CD4-positive, alpha-beta T cell (primary cell): ENCODE data around the gene SIMC1. TPM values are rescaled to one million over a fixed set of nuclear protein-coding genes. Genes with fewer than 3 reads are reported as not detected.
"Not testable (repeated sequence)": the region's sequence is repeated elsewhere in the genome, so short reads cannot be mapped to it uniquely, and the experiment has no call there.

Source experiments
- ATAC-seq: fragments of 200-7000 bp; cut with Tn5 transposase; one replicate; pipeline ENCODE4 v1.10.0; 2022; ENCODE audit warnings: mild to moderate bottlenecking; ENCODE audit not compliant: poor library complexity
- CTCF ChIA-PET: fragments of 350-600 bp; sonication (Branson Sonifier 250); formaldehyde crosslinking; loops from one replicate; lab custom pipeline; 2021; ENCODE audit warnings: antibody characterized with exemption, inconsistent platforms; lab: Charles Lee
- POLR2A ChIA-PET: fragments of 350-600 bp; sonication (Branson Sonifier 250); formaldehyde crosslinking; loops from one replicate; lab custom pipeline; 2021; ENCODE audit warnings: antibody characterized with exemption, inconsistent platforms; lab: Charles Lee
- DNase-seq, 14 experiments: peaks; one replicate each; pipeline ENCODE4 v3.0.0-alpha.2; 2013 to 2020; ENCODE audit warnings: mixed read lengths in 2 of 14
- H3K27ac ChIP-seq, 2 donors: one replicate each; pipeline versions ENCODE4 v1.5.1 to v1.7.0; 2013; ENCODE audit warnings: low read length in 2 of 2, low read depth in 1 of 2, mild to moderate bottlenecking in 1 of 2
- H3K27me3 ChIP-seq, 2 experiments: 1 replicate in 1 of 2; 2 replicates in 1 of 2; pipeline versions ENCODE4 v1.6.1 to v1.7.0; 2013; ENCODE audit warnings: low read length in 2 of 2, control low read depth in 1 of 2, mild to moderate bottlenecking in 1 of 2, moderate library complexity in 1 of 2; ENCODE audit not compliant: insufficient read depth in 2 of 2, control insufficient read depth in 1 of 2
- H3K36me3 ChIP-seq: one replicate; pipeline ENCODE4 v1.6.1; 2013; ENCODE audit warnings: low read length, control low read depth; ENCODE audit not compliant: insufficient read depth
- H3K4me1 ChIP-seq: one replicate; pipeline ENCODE4 v1.6.1; 2013; ENCODE audit warnings: low read length, control low read depth; ENCODE audit not compliant: insufficient read depth
- H3K4me3 ChIP-seq: one replicate; pipeline ENCODE4 v1.5.1; 2013; ENCODE audit warnings: mild to moderate bottlenecking, low read length, moderate library complexity
- H3K9me3 ChIP-seq, 2 experiments: 1 replicate in 1 of 2; 2 replicates in 1 of 2; pipeline versions ENCODE4 v1.6.1 to v1.7.0; 2013; ENCODE audit warnings: low read length in 2 of 2, mild to moderate bottlenecking in 2 of 2, control low read depth in 1 of 2, moderate library complexity in 1 of 2; ENCODE audit not compliant: control insufficient read depth in 1 of 2, insufficient read depth in 1 of 2
- H3K27ac Mint-ChIP-seq: one replicate; pipeline ENCODE4 v1.8.0; 2020; ENCODE audit warnings: mixed read lengths
- H3K27me3 Mint-ChIP-seq: one replicate; pipeline ENCODE4 v1.8.0; 2021; ENCODE audit warnings: mixed read lengths
- H3K36me3 Mint-ChIP-seq: one replicate; pipeline ENCODE4 v1.8.0; 2021; ENCODE audit warnings: low read depth, mixed read lengths
- H3K4me1 Mint-ChIP-seq: one replicate; pipeline ENCODE4 v1.8.0; 2021; ENCODE audit warnings: low read depth, mixed read lengths
- H3K4me3 Mint-ChIP-seq: one replicate; pipeline ENCODE4 v1.8.0; 2020; ENCODE audit warnings: mild to moderate bottlenecking, mixed read lengths
- H3K9me3 Mint-ChIP-seq: one replicate; pipeline ENCODE4 v1.8.0; 2020; ENCODE audit warnings: mixed read lengths
- intact Hi-C, 2 experiments: fragments of 100-400 bp; cut with DNase I in 1 of 2; cut with micrococcal nuclease in 1 of 2; formaldehyde crosslinking; loops; one replicate each; pipeline versions ENCODE4 v1.15.1 to v1.9.0; 2023 to 2025; cut with DNase I, micrococcal nuclease
- total RNA-seq, 174 experiments: library from RNA in 2 of 174; stranded (reverse) in 2 of 174; gene quantifications; one replicate each; pipeline ENCODE4 v1.2.3 and lab custom pipeline; 2021 to 2026

Gene SIMC1
- total RNA-seq, 2 experiments from 2014 or later = 15.4 to 17.4 TPM

DNA sequence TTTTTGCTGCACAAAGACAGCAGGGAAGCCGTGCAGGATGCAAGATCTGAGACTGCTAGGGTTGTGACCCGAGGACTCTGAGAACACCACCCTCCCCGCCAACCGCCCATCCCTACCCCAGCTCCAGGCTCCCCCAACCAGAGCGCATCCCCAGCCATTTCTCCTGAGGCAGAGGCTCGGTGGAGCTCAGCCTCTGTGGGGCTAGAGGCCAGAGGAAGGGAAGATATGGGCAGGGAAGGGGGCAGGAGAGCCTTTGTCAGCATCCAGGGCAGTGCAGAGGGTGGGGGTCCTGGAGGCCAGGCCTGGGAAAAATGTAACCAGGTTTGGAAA is 43.2 kb upstream of the SIMC1 start:
- DNase-seq, H3K4me1 Mint-ChIP-seq, H3K36me3 Mint-ChIP-seq, H3K4me3 ChIP-seq, H3K36me3 ChIP-seq, H3K9me3 Mint-ChIP-seq, H3K27ac ChIP-seq, H3K27me3 ChIP-seq, POLR2A ChIA-PET, intact Hi-C loops, H3K27ac Mint-ChIP-seq, H3K9me3 ChIP-seq, CTCF ChIA-PET, ATAC-seq, H3K4me3 Mint-ChIP-seq: not testable (repeated sequence)
- H3K27me3 Mint-ChIP-seq = peaks cover 18% of the 10 kb centered on the region
- H3K4me1 ChIP-seq = peaks cover 11% of the 10 kb centered on the region

DNA sequence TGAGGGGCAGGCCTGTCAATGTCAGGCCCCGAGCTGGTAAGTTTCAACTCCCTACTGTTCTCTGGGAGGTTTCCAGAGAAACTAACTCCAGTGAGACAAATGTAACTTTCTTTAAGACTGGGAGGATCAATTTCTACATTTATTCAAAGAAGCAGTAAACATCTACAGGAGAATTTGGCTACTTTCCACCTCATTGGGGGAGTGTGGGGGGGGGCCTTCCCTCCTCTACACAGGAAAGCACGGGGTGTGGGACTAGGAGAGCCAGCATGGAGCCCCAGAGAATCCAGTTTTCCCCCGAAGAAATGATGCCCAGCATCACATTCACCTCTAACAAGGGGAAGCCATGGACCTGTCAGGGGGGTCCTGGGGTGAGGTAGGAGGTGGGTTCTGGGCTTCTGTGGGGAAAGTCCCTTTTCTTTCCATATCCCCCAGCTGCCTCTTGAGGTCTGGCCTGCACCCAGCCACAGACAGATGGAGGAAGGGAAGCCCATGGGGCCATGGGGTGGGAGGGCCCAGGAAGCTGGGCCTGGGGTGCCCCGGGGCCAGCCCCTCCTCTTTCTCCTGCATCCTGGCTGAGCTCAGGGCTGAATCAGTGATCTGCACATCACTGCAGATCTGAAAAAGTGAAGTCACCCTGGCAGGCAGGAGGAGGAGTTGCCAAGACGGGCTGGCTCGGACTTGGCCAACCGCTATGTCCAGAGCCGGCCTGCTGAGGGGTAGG is 42.6 kb upstream of the SIMC1 start:
- H3K9me3 Mint-ChIP-seq = not testable (repeated sequence)

DNA sequence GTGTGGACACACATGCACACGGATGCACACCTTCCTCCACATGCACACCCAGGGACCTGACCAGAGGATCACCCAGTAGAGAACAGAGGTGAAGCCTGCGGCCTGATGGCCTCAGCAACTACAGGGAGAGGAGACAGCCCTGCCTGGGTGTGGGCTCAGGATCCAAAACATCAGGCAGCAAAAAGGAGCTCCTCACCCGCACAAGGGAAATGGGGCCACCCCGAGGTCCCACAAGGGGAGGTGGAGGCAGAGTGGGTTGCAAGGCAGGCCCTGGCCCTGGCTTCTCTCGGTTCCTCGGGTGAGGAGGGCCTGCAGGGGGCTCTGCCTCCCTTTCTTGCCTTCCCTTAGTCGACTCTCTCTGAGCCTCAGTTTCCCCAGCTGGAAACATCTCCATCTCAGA is 41.4 kb upstream of the SIMC1 start:
- not testable (repeated sequence) for H3K4me3 Mint-ChIP-seq

More for the DNA sequence above, 42.6 kb upstream of the SIMC1 start:
- peaks cover 11% of the 10 kb centered on the region for H3K4me1 ChIP-seq
- POLR2A ChIA-PET, H3K4me3 Mint-ChIP-seq, H3K27ac Mint-ChIP-seq, H3K36me3 ChIP-seq, H3K27ac ChIP-seq, H3K4me3 ChIP-seq, H3K27me3 ChIP-seq, DNase-seq, H3K9me3 ChIP-seq, intact Hi-C loops, CTCF ChIA-PET, H3K36me3 Mint-ChIP-seq, H3K4me1 Mint-ChIP-seq: not testable (repeated sequence)
- H3K27me3 Mint-ChIP-seq = peaks cover 21% of the 10 kb centered on the region
- ATAC-seq = peak; percentile 39

DNA sequence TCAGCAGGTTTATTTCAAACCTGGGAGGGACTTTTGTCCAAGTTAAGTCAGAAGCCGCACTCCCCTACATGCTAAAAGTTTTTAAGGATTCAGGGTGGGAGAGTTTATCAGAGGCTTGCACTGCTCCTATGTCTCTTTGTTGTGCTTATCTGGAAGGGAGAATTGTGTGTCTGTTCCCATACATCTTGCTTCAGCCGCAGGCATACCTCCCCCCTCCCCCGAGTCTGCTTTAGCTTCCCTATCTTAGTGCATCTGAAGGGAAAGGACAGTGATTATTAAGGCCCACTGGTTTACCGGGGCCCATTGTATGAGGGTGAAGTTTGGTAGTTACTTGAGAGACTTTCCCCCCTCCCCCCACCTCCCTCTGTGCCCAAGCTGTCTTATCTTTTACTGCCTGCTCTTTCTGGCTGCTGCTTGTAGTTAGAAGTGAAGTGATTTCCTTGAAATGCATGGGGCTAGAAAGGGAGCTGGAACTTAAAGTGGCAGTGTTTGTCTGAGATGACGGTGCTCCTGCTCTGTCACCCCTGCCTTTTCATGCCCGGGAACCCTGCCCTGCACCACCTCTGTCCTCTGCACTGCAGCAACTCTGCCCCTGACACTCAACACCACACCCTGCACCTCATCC is 40.9 kb upstream of the SIMC1 start:
- intact Hi-C loops = not testable (repeated sequence)
- peak overlapping the region; percentile 4 for H3K4me3 Mint-ChIP-seq

More for the DNA sequence above, 41.4 kb upstream of the SIMC1 start:
- intact Hi-C loops, H3K9me3 ChIP-seq, H3K4me1 Mint-ChIP-seq, H3K36me3 ChIP-seq, H3K9me3 Mint-ChIP-seq, H3K27me3 ChIP-seq, H3K27ac ChIP-seq, POLR2A ChIA-PET, H3K4me3 ChIP-seq, ATAC-seq, CTCF ChIA-PET, H3K27ac Mint-ChIP-seq, H3K36me3 Mint-ChIP-seq, DNase-seq: not testable (repeated sequence)
- peaks cover 21% of the 10 kb centered on the region for H3K27me3 Mint-ChIP-seq
- peaks cover 11% of the 10 kb centered on the region for H3K4me1 ChIP-seq

DNA sequence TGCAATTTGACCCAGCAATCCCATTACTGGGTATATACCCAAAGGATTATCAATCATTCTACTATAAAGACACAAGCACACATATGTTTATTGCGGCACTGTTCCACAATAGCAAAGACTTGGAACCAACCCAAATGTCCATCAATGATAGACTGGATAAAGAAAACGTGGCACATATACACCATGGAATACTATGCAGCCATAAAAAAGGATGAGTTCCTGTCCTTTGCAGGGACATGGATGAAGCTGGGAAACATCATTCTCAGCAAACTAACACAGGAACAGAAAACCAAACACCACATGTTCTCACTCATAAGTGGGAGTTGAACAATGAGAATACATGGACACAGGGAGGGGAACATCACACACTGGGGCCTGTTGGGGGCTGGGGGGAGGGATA is 39.9 kb upstream of the SIMC1 start:
- H3K4me1 ChIP-seq = peaks cover 11% of the 10 kb centered on the region
- H3K27ac ChIP-seq, H3K36me3 ChIP-seq, H3K27ac Mint-ChIP-seq, CTCF ChIA-PET, H3K9me3 Mint-ChIP-seq, intact Hi-C loops, H3K4me3 Mint-ChIP-seq, DNase-seq, H3K9me3 ChIP-seq, H3K4me1 Mint-ChIP-seq, H3K36me3 Mint-ChIP-seq, H3K27me3 ChIP-seq, ATAC-seq, H3K4me3 ChIP-seq, POLR2A ChIA-PET: not testable (repeated sequence)
- peaks cover 28% of the 10 kb centered on the region for H3K27me3 Mint-ChIP-seq

More for the DNA sequence above, 40.9 kb upstream of the SIMC1 start:
- CTCF ChIA-PET, DNase-seq, H3K4me1 Mint-ChIP-seq, H3K36me3 ChIP-seq, POLR2A ChIA-PET, ATAC-seq, H3K9me3 Mint-ChIP-seq, H3K27ac Mint-ChIP-seq, H3K36me3 Mint-ChIP-seq, H3K27ac ChIP-seq, H3K4me3 ChIP-seq, H3K9me3 ChIP-seq, H3K27me3 ChIP-seq: not testable (repeated sequence)
- peaks cover 21% of the 10 kb centered on the region for H3K27me3 Mint-ChIP-seq
- H3K4me1 ChIP-seq = peaks cover 11% of the 10 kb centered on the region

DNA sequence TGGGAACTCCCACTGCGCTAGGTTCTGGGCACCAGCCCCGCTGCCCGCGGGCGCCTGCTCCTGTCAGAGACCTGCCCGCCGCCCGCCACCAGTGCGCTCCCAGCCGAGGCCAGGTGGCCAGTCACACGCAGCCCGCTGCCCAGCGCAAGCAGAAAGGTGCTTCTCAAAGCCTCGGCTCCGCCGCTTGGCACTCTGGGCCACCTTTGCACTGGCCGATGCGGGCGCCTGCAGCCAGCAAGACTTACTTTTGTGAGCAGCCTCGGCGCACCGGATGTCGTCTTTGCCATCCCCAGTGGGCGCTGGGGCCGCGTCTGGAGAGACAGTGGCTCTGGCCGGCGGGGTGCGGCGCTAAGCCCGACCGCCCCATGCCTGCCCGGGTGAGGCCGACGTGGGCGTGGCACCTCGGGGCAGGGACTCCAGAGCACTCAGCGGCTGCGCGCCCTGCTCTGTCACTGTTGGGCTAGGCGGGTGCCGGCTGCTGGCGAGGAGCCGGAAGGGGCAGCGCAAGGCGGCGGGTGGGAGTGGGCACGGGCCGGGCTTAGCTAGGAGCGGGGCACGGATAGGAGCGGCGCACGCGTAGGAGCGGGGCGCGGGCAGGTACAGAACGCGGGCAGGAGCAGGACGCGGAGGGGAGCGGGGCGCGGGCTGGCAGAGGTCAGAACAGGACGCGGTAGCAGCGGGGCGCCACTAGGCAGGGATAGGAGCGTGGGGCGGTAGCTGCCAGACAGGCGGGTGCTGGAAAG is 39.1 kb upstream of the SIMC1 start:
- ATAC-seq = peak; percentile 31
- Mint-ChIP-seq H3K4me3 (peak overlapping the region; percentile 65), H3K27me3 (peaks cover 30% of the 10 kb centered on the region)
- H3K4me1 ChIP-seq, H3K4me3 ChIP-seq, H3K27ac Mint-ChIP-seq, H3K27ac ChIP-seq, H3K36me3 Mint-ChIP-seq, H3K27me3 ChIP-seq, CTCF ChIA-PET, intact Hi-C loops, H3K36me3 ChIP-seq, H3K4me1 Mint-ChIP-seq, POLR2A ChIA-PET, H3K9me3 ChIP-seq, H3K9me3 Mint-ChIP-seq, DNase-seq: not testable (repeated sequence)
